Liver (tissue), 9 donors: ENCODE measurements around the gene MYH13. TPM values are rescaled to one million over a fixed set of nuclear protein-coding genes. Genes with fewer than 3 reads are reported as not detected.

ENCODE experiments used
- DNase-seq: peaks from one replicate; pipeline ENCODE4 v3.0.0-alpha.2; 2017; ENCODE audit warnings: low spot score
- H3K27ac ChIP-seq, 2 donors: one replicate each; pipeline ENCODE4 v1.7.0; 2013; ENCODE audit warnings: inconsistent platforms in 2 of 2, low read length in 2 of 2, control low read depth in 1 of 2, low read depth in 1 of 2, mild to moderate bottlenecking in 1 of 2
- H3K27me3 ChIP-seq, 4 donors: one replicate each; pipeline versions ENCODE4 v1.6.1 to v1.7.0; 2013; ENCODE audit warnings: low read length in 3 of 4, inconsistent platforms in 1 of 4, mild to moderate bottlenecking in 1 of 4, moderate library complexity in 1 of 4; ENCODE audit not compliant: control insufficient read depth in 4 of 4, insufficient read depth in 4 of 4
- H3K36me3 ChIP-seq, 4 donors: one replicate each; pipeline versions ENCODE4 v1.6.1 to v1.7.0; 2013; ENCODE audit warnings: low read length in 3 of 4, mild to moderate bottlenecking in 3 of 4, low read depth in 1 of 4, moderate library complexity in 1 of 4; ENCODE audit not compliant: control insufficient read depth in 4 of 4, insufficient read depth in 3 of 4
- H3K4me1 ChIP-seq, 4 donors: one replicate each; pipeline versions ENCODE4 v1.6.1 to v1.7.0; 2013; ENCODE audit warnings: low read length in 3 of 4, mild to moderate bottlenecking in 3 of 4, moderate library complexity in 1 of 4; ENCODE audit not compliant: control insufficient read depth in 4 of 4, insufficient read depth in 4 of 4
- H3K4me3 ChIP-seq, 3 donors: one replicate each; pipeline versions ENCODE4 v1.6.1 to v1.7.0; 2013; ENCODE audit warnings: low read length in 3 of 3, control low read depth in 1 of 3, low read depth in 1 of 3, mild to moderate bottlenecking in 1 of 3
- H3K9ac ChIP-seq, 2 donors: one replicate each; pipeline ENCODE4 v1.7.0; 2013; ENCODE audit warnings: low read length in 2 of 2, mild to moderate bottlenecking in 2 of 2, moderate library complexity in 2 of 2, control low read depth in 1 of 2, low read depth in 1 of 2
- H3K9me3 ChIP-seq, 4 donors: one replicate each; pipeline versions ENCODE4 v1.6.1 to v1.7.0; 2013; ENCODE audit warnings: low read length in 3 of 4; ENCODE audit not compliant: control insufficient read depth in 4 of 4
- CTCF ChIP-seq: fragments of 150-350 bp; IDR thresholded peaks from 2 replicates; pipeline ENCODE4 v1.5.1; 2017; ENCODE audit warnings: improper control_type of control experiment, low read depth, low read length; ENCODE audit not compliant: missing input control
- FOXA1 ChIP-seq: IDR thresholded peaks from 2 replicates; pipeline ENCODE4 v1.6.1; 2016; ENCODE audit warnings: antibody characterized with exemption
- FOXA2 ChIP-seq: IDR thresholded peaks from 2 replicates; pipeline ENCODE4 v1.6.1; 2016; ENCODE audit warnings: antibody characterized with exemption
- GABPA ChIP-seq, 2 donors: IDR thresholded peaks in 1 of 2; conservative IDR thresholded peaks in 1 of 2; 2 replicates each; pipeline ENCODE4 v1.6.1; 2016; ENCODE audit warnings: antibody characterized with exemption in 2 of 2, mild to moderate bottlenecking in 1 of 2, moderate library complexity in 1 of 2
- JUND ChIP-seq, 2 donors: IDR thresholded peaks; 2 replicates each; pipeline ENCODE4 v1.6.1; 2016; ENCODE audit warnings: antibody characterized with exemption in 2 of 2
- RAD21 ChIP-seq, 2 donors: IDR thresholded peaks; 2 replicates each; pipeline ENCODE4 v1.6.1; 2016; ENCODE audit warnings: antibody characterized with exemption in 2 of 2, mild to moderate bottlenecking in 2 of 2
- REST ChIP-seq: IDR thresholded peaks from 2 replicates; pipeline ENCODE4 v1.6.1; 2016; ENCODE audit warnings: antibody characterized with exemption, mild to moderate bottlenecking
- TAF1 ChIP-seq: conservative IDR thresholded peaks from 2 replicates; pipeline ENCODE4 v1.6.1; 2016; ENCODE audit warnings: antibody characterized with exemption, mild to moderate bottlenecking
- YY1 ChIP-seq: IDR thresholded peaks from 2 replicates; pipeline ENCODE4 v1.6.1; 2016; ENCODE audit warnings: antibody characterized with exemption, mild to moderate bottlenecking
- ZBTB33 ChIP-seq: IDR thresholded peaks from 2 replicates; pipeline ENCODE4 v1.6.1; 2016; ENCODE audit warnings: antibody characterized with exemption
- WGBS: extraction: QIAGEN DNeasy Blood & Tissue Kit; methylation state at CpG from one replicate; pipeline ENCODE4 v1.1.7; 2013; 5-methylcytosine and 5-hydroxymethylcytosine counted together
- polyA plus RNA-seq, 2 donors: library from polyadenylated mRNA; stranded (reverse) in 1 of 2; unstranded in 1 of 2; fragments of 200-250 nt in 1 of 2; fragments of >200 nt in 1 of 2; fragmentation: Nextera tagmentation in 1 of 2; extraction: Ambion mirVana in 1 of 2; gene quantifications; one replicate each; pipeline versions ENCODE4 v1.2.1 to v1.2.3, GENCODE V29; 2013 to 2015
- total RNA-seq, 2 donors: library from RNA; depleted of rRNA; stranded (reverse); fragments of >200 nt; gene quantifications; one replicate each; pipeline ENCODE4 v1.2.3, GENCODE V29; 2014
- donor health status: healthy.
- donor health status: healthy.
- donor health status: healthy.
- donor health status: healthy.
- donor health status: healthy.

The MYH13 gene
- total and polyA plus RNA-seq, 4 donors: not detected

- no peaks in the 10 kb centered on the region for H3K36me3 ChIP-seq
- H3K4me1 ChIP-seq: no peaks in the 10 kb centered on the region
- H3K27me3 ChIP-seq: no peaks in the 10 kb centered on the region
- WGBS: 79% methylated on average over 7 of the region's 7 CpGs
- DNase-seq: no peak
- H3K9ac ChIP-seq: no peak overlapping the region
- TF ChIP-seq YY1 (no peak), GABPA (IDR thresholded peaks at IDR 0.05 in 1 of 2, conservative IDR thresholded peaks at IDR 0.05 in 1 of 2) (no peak), FOXA2 (no peak)
- no peak overlapping the region for H3K4me3 ChIP-seq
- H3K9me3 ChIP-seq: no peaks in the 10 kb centered on the region
- H3K27ac ChIP-seq: no peak overlapping the region
These were observed 44.6 kb downstream of the MYH13 start for GRCh38 chr17:10328206-10328605.

- H3K4me3 ChIP-seq: no peak overlapping the region
- H3K9me3 ChIP-seq: no peaks in the 10 kb centered on the region
- H3K27me3 ChIP-seq: no peaks in the 10 kb centered on the region
- no peaks in the 10 kb centered on the region for H3K36me3 ChIP-seq
- TF ChIP-seq FOXA1 (no peak), TAF1 (no peak), GABPA (IDR thresholded peaks at IDR 0.05 in 1 of 2, conservative IDR thresholded peaks at IDR 0.05 in 1 of 2) (no peak), RAD21 (IDR thresholded peaks at IDR 0.05) (peak; percentile 80 to 86), ZBTB33 (no peak), CTCF (peak; percentile 92), JUND (IDR thresholded peaks at IDR 0.05) (no peak), REST (no peak)
- no peak overlapping the region for H3K27ac ChIP-seq
- whole genome bisulfite sequencing: 39% methylated on average over 10 of the region's 10 CpGs
- no peak overlapping the region for H3K9ac ChIP-seq
- H3K4me1 ChIP-seq: no peaks in the 10 kb centered on the region
- peak; percentile 81 for DNase-seq
These were observed 45.2 kb downstream of the MYH13 start for GRCh38 chr17:10327640-10328039.
